Neutrophil (primary cell): ENCODE results near the gene TERF2IP.
A peak's percentile ranks its signal among the peaks of the same experiment; 100 is the strongest.

Experiments used
- H3K27ac ChIP-seq: fragments of 200-600 bp; sonication (generic); 2 replicates; pipeline ENCODE4 v1.5.1; 2016; ENCODE audit warnings: mild to moderate bottlenecking, moderate library complexity
- H3K27me3 ChIP-seq: fragments of 200-600 bp; sonication (generic); 2 replicates; pipeline ENCODE4 v1.6.0; 2016; ENCODE audit warnings: mild to moderate bottlenecking
- H3K36me3 ChIP-seq: fragments of 200-600 bp; sonication (generic); 2 replicates; pipeline ENCODE4 v1.5.1; 2017
- H3K4me1 ChIP-seq, 2 experiments: fragments of 200-600 bp in 1 of 2; sonication (generic) in 1 of 2; 1 replicate in 1 of 2; 2 replicates in 1 of 2; pipeline versions ENCODE4 v1.5.1 to v1.6.1; 2013 to 2016; ENCODE audit warnings: low read depth in 1 of 2, low read length in 1 of 2, mild to moderate bottlenecking in 1 of 2, moderate library complexity in 1 of 2; ENCODE audit not compliant: control insufficient read depth in 1 of 2, insufficient read depth in 1 of 2
- H3K4me3 ChIP-seq, 2 experiments: fragments of 200-600 bp in 1 of 2; sonication (generic) in 1 of 2; 1 replicate in 1 of 2; 2 replicates in 1 of 2; pipeline ENCODE4 v1.5.1; 2013 to 2016; ENCODE audit warnings: low read depth in 1 of 2, low read length in 1 of 2, mild to moderate bottlenecking in 1 of 2, moderate library complexity in 1 of 2
- H3K9me3 ChIP-seq: fragments of 200-600 bp; sonication (generic); 2 replicates; pipeline ENCODE4 v1.5.1; 2016
- TF ChIP-seq, protein P1 (sequence below): fragments of 200-600 bp; sonication (generic); IDR thresholded peaks from 2 replicates; pipeline ENCODE4 v1.5.1; 2016; ENCODE audit warnings: antibody characterized with exemption

TERF2IP gene, protein sequence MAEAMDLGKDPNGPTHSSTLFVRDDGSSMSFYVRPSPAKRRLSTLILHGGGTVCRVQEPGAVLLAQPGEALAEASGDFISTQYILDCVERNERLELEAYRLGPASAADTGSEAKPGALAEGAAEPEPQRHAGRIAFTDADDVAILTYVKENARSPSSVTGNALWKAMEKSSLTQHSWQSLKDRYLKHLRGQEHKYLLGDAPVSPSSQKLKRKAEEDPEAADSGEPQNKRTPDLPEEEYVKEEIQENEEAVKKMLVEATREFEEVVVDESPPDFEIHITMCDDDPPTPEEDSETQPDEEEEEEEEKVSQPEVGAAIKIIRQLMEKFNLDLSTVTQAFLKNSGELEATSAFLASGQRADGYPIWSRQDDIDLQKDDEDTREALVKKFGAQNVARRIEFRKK

DNA sequence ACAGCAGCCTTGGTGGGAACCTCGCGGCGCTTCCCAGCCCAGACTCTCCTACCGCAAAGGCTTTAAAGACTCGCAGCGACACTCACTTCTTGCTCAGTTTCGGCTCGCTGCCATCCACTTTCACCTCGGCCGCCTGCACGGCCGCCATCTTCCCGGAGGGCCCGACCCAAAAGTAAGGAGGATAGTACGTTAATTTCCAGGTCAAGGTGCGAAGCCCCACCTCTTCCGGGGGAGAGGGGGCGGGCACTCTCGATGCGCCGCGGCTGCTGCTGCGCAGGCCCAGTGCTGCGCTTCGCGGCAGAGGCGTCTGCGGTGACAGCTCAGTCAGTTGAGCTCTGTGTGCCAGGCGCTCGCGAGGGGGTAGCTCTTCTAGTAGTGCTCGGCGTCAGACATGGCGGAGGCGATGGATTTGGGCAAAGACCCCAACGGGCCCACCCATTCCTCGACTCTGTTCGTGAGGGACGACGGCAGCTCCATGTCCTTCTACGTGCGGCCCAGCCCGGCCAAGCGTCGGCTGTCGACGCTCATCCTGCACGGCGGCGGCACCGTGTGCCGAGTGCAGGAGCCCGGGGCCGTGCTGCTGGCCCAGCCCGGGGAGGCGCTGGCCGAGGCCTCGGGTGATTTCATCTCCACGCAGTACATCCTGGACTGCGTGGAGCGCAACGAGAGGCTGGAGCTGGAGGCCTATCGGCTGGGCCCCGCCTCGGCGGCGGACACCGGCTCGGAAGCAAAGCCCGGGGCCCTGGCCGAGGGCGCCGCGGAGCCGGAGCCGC lies at the start of gene TERF2IP, which contains the start of gene KARS1:
Gene TERF2IP, plus strand, starts transcription at position 282 of the 773 bp plus-strand sequence. Its CDS starts 110 bp downstream, at position 392.
Gene KARS1, minus strand, starts transcription at position 174 of the 773 bp plus-strand sequence. Its CDS starts 26 bp downstream, at position 148.
- Histone ChIP-seq H3K4me1 (peaks cover 38 to 48% of the 10 kb centered on the region in 2 experiments), H3K4me3 (peak within 1 kb of the TSS; percentile 76 to 95), H3K27me3 (no peaks in the 10 kb centered on the region), H3K27ac (peak within 1 kb of the TSS; percentile 89), H3K9me3 (no peaks in the 10 kb centered on the region), H3K36me3 (peaks cover 10% of the 10 kb centered on the region)
- TF ChIP-seq, protein P1, sequence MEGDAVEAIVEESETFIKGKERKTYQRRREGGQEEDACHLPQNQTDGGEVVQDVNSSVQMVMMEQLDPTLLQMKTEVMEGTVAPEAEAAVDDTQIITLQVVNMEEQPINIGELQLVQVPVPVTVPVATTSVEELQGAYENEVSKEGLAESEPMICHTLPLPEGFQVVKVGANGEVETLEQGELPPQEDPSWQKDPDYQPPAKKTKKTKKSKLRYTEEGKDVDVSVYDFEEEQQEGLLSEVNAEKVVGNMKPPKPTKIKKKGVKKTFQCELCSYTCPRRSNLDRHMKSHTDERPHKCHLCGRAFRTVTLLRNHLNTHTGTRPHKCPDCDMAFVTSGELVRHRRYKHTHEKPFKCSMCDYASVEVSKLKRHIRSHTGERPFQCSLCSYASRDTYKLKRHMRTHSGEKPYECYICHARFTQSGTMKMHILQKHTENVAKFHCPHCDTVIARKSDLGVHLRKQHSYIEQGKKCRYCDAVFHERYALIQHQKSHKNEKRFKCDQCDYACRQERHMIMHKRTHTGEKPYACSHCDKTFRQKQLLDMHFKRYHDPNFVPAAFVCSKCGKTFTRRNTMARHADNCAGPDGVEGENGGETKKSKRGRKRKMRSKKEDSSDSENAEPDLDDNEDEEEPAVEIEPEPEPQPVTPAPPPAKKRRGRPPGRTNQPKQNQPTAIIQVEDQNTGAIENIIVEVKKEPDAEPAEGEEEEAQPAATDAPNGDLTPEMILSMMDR = no peak

DNA sequence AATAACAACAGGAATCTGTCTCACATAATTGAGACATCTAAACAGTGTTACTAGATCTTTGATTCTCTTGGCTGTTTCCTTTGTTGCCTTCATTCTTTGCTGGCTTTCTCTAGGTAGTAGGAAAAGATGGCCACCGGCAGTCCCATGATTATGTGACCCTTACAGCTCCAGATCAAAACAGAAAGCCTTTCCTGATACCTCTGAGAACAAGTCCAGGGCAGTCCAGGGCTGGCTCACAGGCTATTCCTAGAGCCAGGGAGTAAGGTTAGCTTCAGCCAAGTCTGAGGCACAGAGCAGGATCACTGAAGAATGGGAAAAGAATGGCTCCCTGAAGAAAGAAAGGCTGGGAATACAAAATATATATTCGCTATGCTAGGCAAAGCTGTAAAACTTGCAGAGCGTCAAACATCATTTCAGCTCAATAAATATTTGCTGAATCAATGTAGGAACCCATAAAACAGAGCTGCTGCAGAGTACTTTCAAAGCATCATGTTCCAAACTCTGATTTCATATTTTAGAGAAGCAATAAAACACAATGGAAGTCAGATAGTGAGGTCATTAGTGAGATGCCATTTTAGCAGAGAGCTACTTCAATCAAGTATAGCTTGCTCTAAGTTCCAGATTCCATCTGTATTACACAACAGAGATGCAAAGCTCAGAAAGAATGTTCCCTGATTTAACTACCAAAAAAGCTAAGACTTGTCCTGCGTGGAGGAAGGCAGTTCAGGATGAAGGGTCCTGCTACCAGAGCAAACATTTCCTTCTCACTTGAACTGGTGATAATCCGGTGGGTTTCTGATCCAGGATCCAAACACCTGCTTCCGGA lies 47.9 kb upstream of the TERF2IP start:
- Histone ChIP-seq H3K27ac (no peak overlapping the region), H3K9me3 (no peaks in the 10 kb centered on the region), H3K36me3 (peaks cover 41% of the 10 kb centered on the region), H3K27me3 (no peaks in the 10 kb centered on the region), H3K4me1 (peaks cover 20 to 22% of the 10 kb centered on the region in 2 experiments), H3K4me3 (no peak overlapping the region)
- TF ChIP-seq, protein P1 = no peak

DNA sequence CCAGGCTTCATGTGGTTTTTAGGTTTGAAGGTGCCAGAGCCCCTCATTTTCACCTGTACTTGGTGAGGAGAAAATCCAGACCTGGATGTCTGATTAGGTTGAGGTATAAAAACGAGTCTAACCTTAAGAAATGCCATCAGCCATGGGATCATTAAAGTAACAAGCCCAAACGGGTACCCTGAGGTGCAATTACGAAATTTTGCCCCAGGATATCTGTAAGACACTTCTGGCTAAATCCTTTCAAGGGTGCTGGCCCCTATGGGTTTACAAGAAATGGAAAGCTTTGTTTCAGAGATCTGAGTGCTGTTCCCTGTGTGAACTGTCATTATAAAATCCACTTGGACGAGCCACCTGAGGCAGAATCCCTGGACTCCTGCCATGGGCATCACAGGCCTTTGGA lies 44.3 kb upstream of the TERF2IP start:
- H3K4me1 ChIP-seq = peaks cover under 1 to 5% of the 10 kb centered on the region in 2 experiments
- peaks cover 62% of the 10 kb centered on the region for H3K36me3 ChIP-seq
- H3K27me3 ChIP-seq = no peaks in the 10 kb centered on the region
- H3K4me3 ChIP-seq = no peak overlapping the region
- no peaks in the 10 kb centered on the region for H3K9me3 ChIP-seq
- H3K27ac ChIP-seq = no peak overlapping the region
- TF ChIP-seq, protein P1 = no peak

DNA sequence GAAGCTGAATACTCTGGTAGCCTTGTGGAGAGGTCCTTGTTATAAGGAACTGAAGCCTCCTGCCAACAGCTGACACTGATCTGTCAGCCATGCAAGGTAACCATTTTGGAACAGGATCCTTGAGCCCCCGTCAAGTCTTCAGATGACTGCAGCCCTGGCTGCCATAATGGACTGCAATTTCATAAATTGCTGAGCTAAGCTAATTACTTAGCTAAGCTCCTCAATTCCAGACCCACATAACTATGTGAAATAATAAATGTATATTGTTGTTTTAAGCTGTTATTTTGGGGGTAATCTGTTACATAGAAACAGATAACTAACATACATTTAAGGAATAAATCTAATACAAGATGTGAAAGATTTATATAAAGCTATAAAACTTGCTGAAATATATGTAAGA lies 41.1 kb upstream of the TERF2IP start:
- TF ChIP-seq, protein P1 = no peak
- no peaks in the 10 kb centered on the region for H3K9me3 ChIP-seq
- H3K27ac ChIP-seq = no peak overlapping the region
- peaks cover 72% of the 10 kb centered on the region for H3K36me3 ChIP-seq
- H3K27me3 ChIP-seq = no peaks in the 10 kb centered on the region
- no peaks in the 10 kb centered on the region for H3K4me1 ChIP-seq
- H3K4me3 ChIP-seq = no peak overlapping the region
